HG03108 (cell line): Measurements from ENCODE around the gene RERE.
A peak's percentile ranks its signal among the peaks of the same experiment; 100 is the strongest.

Source experiments
- ATAC-seq: cut with Tn5 transposase; IDR thresholded peaks from one replicate; pipeline ENCODE4 v1.9.1; 2021; ENCODE audit warnings: moderate library complexity; ENCODE audit not compliant: unreplicated experiment

The RERE gene

DNA sequence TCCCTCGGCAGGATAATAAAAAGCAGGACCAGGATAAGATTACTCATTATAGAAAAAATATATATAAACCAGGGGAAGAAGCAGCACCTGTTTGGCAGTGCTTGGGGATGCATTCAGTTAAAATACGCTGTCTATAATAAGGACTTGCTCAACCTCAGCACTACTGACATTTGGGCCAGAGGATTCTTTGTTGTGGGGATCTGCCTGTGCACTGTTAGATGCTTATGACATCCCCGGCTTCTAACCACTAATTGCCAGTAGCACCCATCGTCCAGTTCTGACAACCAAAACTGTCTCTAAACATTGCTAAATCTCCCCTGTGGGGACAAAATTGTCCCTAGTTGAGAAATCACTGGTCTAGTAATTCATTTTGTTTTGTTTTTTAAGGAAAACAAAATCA lies 257.4 kb downstream of the RERE start:
- ATAC-seq: no peak

DNA sequence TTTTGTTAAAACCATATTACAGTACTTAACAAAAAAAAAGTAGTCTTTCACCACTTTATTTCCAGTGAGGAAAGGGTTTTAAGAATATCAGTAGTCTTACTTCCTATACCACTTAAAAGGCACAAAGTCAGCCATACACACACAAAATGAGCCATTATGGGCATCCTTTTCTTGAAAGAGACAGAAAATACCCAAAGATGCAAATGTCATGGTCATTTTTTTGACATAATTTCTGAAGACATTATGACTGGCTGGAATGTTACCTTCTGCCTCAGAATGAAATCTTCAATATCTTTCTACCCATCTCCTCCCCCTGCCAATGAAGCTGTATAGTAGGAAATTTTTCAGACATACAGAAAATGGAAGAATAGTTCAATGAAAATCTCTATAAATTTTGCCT lies 261.9 kb downstream of the RERE start:
- ATAC-seq: no peak

DNA sequence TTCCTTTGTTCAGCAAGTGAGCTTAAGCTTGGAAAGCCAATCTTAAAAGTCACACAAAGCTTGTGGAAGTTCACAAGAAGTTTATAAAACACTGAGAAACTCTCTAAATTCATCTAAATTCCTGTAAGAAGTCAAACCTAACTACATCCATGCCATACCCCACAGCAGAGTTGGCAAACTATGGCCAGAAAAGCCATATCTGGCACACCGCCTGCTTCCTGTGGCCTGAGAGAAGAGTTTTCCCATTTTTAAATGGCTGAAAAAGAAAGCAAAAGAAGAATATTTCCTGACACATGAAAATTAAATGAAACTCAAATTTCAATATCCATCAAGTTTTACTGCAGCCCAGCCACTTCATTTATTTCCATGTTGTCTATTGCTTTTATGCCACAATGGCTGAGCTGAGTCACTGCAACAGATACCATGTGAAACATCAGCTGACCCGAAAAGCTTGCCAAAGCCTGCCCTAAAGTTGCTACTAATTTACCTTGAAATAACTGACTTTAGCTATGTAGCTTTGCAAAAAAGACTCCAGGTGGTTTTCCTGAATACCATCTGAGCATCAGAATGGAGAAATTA lies 262.4 kb downstream of the RERE start:
- no peak for ATAC-seq

DNA sequence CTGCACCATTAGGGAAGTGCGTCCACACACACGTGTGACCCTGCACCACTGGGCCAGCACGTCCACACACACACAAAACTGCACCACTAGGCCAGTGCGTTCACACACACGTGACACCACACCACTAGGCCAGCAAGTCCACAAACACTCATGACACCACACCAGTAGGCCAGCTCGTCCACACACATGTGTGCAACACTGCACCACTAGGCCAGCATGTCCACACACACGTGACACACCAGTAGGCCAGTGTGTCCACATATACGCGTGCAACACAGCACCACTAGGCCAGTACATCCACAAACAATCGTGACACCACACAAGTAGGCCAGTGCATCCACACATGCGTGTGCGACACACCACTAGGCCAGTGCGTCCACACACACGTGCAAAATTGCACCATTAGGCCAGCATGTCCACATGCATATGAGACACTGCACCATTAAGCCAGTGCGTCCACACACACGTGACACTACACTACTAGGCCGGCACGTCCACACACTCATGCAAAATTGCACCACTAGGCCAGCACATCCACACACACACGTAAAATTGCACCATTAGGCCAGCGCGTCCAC lies 264.5 kb downstream of the RERE start:
- ATAC-seq: no peak

DNA sequence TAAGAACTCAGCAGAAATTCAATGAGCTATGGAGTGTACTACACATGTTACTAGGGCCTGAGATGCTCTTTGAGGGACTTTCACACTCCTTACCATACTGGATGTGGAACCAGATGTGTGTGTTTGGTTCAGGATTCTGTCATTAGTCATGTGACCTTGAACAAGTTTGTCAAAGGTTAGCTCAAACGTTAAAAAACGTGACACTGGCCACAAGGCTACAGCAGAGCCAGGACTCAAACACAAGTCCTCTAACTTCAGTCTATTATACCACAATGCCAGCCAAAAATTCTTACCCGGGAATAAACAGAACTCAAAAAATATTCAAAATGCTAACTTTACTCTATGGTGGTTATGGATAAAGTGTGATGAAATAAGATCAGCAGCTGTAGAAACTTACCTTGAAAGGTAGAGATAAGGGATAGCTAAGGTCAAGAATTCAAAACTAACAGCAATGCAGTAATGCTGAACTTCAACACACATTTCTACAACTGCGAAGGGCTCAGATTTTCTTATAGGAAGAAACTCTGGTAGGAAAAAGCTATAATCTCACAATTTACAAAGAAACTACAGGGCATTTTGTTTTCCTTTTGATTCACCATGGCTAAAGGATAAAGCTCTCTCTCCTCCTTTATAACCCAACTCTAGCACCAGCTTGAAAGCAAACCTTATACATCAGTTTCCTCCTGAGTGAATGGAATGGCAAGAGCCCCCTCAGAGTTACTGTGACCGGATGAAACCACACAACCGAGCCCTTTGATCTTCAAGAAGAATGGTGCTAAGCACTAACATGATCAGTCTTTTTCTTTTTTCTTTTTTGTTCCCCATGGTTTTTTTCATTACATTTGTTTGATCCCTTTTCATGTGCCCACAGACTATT lies 265.6 kb downstream of the RERE start:
- ATAC-seq: no peak

DNA sequence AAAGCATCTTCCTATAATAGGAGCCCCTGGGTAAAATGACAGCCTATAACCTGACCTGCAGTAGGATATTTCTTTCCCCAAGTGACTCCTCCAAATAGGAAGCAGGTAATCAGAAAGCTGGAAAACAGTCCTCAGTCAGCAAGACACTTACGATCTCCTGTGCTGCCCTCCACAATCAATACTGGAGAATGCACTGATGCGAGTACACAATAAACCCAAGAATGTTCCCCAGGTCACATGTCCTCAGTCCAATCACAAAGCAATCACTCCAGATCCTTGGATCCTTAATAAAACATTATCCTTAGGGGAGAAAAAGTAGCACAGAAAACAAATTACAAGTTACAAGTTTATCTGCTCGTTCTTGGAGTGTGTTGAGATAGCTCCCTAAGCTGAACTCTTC lies 266.4 kb downstream of the RERE start:
- ATAC-seq: no peak

DNA sequence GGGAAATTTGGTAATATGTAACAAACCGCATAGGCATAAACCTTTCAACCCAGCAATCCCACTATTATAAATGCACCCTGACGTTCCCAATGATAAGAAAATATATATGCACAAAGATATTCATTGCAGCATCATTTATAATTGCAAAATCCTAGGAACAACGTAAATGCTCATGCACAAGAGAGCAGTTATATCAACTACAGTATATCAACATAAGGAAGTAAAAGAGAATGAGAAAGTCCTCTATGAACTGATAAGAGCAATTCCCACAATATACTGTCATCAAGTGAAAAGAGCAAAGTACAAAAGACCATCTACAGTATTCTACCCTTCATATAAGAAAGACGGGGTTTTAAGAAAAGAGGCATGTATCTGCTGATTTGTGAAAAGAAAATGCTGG lies 269.6 kb downstream of the RERE start:
- no peak for ATAC-seq

DNA sequence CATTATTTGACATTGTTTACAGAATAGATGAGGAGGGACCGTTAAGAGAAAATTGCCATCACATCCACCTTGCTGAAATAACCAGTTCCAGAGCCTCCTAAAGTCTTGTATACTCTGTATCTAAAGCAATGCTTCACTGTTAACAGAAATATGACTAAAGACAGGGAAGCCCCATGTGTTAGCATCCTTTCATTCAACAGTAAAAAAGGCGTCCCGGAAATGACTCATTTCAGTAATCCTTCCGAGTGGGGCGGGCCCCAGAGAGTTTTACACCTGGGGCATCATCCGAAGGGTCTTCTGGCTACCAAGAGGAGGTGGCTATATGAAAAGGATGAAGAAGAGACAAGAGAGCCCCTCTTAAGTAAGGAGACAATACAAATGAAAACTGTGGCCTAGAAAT lies 272.4 kb downstream of the RERE start:
- ATAC-seq: no peak

DNA sequence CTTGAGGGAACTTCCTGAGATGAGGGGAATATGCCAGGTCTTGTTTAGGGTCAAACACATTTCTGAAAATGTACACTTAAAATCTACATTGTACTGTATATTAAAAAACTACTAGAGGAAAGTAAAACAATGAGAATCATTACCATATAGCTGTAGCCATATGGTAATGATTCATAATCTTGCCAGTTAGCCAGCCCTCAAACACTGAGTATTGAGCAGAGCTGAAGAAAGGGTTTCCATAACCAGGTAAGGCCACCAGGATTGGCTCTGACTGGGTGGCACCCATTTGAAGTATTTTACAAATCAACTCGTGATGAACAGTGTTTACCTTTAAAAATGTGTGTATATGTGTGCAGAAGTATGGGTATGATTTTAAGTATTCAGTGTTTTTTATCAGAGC lies 272.8 kb downstream of the RERE start:
- no peak for ATAC-seq

DNA sequence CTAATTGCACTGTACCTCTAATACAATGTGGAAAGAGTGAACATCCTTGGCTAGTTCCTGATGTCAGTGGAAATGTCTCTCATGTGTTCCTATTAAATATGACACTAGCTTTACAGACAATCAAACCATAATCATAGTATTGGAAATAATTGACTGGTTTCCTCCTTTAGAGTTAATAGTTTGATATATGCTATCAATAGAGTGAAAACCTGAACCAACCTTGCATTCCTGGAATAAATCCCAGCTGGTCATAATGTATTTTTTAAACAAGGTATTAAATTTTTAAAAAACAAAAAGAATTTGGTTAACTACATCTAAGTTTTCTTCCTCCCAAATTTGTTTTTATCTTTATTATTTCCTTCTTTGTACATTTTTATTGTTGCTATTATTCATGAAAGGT lies 273.5 kb downstream of the RERE start:
- ATAC-seq: no peak

DNA sequence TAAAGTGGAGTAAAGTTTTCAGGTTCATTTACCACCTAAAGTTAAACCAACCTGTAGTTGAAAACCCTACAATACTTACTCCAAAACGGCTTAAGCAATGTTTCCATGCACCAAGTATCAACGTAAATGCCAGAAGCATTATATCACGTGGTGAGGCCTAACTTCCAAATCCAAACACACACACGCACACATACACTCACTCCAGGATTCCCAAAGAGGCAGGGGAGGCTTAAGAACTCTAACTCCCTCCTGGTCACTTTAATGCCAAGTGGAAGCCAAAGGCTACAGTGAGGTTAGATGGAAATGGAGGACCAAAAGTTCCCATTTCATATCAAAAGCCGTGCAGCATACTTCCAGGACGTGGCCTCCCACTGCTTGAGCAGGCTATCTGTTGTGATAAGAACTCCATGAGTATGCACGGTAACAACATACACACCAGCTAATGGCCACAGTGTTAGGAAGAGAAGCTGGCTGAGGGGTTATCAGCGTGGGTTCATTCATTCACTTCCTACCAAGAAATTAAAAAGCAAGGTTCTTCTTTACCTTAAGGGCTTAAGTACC lies 275.4 kb downstream of the RERE start:
- ATAC-seq: no peak

DNA sequence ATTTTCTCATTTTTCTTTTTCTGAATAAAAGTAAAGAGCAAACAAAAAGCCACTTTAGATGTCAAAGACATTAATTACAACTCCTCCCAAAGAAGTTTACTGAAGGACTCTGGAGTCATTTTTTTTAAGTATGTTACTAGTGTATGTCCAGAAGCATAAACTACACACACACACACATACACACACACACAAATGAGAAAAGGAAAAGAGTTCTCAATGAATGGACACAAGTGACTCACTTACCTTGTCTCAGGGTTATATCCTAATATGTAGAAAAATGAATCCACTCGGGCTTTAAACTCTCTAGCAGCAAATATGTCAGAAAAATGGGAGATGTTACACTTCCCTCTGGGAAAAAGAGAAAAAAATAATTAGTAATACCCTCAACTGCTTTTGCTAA lies 276.5 kb downstream of the RERE start:
- no peak for ATAC-seq

DNA sequence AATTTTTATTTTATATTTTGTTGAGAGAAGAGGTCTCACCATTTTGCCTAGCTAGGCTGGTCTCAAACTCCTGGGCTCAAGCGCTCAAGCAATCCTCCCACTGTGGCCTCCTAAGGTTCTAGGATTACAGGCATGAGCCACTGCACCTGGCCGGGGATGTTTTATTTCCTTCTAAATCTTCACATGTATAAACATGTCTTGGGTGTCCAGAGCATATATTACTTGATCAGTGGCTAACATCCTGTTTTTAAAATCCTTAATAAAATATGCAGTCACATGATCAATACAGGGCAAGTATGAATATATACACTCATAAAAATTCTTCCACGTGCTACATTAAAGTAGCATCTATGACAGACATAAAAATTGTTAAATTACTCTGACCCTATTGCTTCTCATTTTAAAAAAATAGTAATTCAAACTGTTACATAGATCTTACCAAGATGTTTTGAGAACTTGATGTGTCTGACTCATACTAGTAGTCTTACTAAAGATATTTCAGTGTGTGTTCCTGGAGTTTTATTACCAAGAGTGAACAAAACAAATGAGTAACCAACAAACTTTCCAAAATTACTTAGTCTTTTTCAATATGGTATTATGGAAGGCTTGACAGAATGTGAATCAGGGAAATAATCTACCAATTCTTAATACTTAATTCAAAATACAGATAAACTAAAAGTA lies 277.0 kb downstream of the RERE start:
- no peak for ATAC-seq

DNA sequence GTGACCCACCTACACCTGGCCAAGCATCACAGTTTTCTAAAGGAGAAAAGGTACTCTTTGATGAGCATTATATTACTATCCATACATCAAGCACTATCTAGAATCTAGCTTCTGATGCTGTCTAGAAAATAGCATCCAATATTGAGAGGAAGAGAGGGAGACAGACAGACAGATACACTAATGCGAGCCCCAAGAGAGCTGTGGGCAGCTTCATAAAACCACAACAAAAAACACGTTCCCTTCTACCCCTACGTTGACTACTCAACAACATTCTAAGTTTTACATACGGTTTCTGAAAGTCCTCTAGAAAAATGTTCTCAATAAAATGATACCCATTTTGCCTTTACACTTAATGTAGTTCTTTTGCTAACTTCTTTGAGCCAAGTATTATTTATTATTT lies 277.8 kb downstream of the RERE start:
- ATAC-seq: no peak

DNA sequence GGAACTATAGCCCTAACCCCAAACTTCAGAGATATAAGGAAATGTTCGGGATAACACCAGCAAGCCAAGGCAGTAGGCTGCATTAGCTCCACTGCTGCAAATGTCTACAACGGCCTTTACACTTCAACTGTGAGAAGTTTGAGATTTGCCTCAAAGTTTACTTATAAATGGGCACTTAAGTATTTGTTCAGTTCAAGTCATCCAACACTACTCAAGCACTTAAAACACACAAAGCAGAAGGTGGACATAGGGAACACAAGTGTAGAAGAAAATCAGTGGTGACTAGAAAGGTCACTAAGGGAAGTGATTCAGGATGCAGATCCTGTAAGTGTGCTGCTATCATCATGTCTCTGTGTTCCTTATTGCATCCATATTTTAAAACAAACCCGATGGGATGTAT lies 278.9 kb downstream of the RERE start:
- ATAC-seq: no peak

DNA sequence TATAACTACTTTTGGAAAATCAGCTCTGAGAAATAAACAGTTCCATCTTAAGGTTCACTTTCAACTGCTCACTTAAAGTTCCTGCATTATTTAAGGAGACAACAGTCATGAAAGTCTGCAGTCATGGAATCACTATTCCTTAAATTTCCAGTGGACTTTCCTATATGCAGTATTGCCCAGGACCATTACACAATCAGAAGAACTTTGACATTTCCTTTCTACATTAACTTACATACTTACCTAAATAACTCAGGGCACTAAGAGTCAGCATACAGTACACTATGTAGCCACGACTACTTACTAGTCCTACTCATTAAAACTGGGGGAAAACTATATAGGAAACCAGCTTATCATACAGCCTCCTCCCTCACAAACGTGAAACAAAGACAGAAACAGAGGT lies 279.4 kb downstream of the RERE start:
- no peak for ATAC-seq

DNA sequence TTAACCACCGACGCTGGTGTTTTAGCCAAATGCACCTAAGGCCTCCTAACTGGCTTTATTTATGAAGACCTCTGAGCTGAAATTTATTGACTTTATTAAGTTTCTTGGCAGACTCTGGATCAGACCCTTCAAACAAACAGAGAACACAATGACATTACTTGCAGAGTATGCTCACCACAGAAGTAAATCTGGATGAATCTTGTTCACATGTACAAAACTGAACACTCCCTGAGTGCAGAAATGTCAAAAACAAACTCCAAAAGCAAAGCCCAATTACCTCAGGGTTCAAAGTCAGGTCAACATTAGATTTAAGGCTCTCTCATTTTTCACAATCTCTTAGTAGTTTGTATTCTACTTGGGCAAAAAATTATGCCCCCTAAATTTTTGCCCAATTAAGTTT lies 280.9 kb downstream of the RERE start:
- no peak for ATAC-seq

DNA sequence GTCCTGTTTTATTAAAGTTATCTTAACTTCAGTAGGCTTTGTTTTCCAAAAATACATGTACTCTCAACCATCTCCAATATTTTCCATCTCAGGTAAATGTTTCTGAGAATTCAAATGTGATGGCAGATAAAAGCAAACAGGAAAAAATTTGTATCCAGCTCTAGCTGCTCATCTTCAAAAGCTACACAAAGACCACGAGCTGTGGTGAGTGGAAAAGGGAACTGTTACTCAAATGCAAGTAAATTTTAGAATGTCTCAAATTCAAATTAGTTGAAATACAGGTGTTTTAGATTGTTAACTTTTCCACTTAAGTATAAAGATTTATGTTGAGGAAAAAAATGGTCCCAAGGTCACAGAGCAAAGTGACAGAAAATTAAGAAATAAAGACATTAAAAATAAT lies 283.5 kb downstream of the RERE start:
- ATAC-seq: no peak

DNA sequence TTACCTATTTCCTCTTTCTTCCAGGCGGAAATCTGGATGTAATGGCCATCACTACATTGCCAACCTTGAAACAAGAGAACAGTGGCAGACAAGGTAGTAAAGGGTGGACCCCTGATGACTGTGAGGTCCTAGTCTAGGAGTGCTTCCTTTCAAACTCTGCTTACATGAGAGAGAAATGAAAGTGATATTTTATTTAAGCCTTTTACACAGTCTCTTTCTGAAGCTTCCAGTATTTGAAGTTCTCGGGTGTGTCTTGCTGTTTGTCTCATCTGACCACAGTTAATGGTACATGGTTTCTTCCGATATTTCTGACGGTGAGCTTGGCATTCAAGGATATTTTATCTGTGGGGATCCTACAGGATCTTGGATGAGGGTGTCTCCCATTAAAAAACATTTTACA lies 284.3 kb downstream of the RERE start:
- ATAC-seq: peak; percentile 47

DNA sequence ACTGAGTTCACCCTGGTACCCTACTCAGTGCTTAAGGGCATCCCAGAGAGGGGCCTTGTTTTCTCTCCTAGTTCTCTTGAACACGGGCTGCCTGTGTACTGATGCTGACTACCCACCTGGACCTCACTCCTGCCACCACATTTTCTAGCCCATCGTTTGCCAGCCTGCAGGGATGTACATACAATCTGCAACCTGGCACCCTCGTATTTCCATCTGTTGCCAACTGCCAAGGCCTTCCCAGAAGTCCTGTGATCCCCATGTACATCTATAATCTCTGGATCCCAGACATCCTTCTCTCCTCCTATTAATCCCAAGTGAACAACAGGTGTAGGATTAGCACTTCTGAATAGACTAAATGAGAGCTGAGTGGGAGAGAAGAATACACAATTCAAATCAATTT lies 287.5 kb downstream of the RERE start:
- no peak for ATAC-seq

DNA sequence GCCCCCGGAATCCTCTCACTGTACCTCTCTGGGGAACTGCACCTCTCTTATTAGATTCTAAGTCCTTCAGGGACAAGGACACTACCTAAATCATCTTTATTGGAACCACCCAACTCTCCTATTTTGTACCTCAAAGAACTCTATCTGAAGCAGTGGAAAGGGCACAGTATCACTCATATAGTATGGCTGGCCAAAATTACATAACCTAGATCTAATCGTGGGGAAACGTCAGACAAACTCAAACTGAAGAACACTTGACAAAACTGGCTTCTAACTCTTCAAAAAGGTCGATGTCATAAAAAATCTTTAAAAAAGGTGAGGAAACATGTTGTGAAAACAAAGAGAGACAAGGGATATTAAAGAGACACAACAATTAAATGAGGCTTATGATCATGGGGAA lies 289.5 kb downstream of the RERE start:
- ATAC-seq: no peak
